GM20431 (cell line): ENCODE data around the gene AAMP.

Experiments used
- in situ Hi-C: fragments of 300-500 bp; cut with MseI, MboI; formaldehyde crosslinking; loops from one replicate; pipeline ENCODE4 v1.15.0; 2020; ENCODE audit warnings: low sequenced_read_pairs; ENCODE audit not compliant: unreplicated experiment

The AAMP gene

DNA sequence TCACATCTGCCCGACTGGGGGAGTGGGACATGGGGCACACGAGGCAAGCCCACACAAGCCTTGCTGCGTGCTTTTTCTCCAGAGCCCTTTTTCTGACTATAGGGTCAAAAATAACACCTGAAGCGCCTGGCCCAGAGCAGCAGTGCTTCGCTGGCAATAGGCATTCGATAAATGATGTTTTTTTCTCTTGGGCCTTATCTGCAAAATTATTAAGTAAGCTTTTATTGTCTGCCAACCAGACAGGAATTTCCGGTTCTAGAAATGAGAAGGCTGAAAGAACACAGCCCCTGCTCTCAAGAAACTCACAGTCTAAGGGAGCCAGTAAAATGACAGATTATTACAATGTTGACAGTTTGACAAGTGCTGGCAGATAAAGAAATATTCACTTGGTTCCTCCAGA is 25.1 kb upstream of the AAMP start:
- in situ Hi-C loops = loop anchor here (10.0 kb wide), 1 partner anchor 100 kb away; the partner anchor contains the start of gene CTDSP1

DNA sequence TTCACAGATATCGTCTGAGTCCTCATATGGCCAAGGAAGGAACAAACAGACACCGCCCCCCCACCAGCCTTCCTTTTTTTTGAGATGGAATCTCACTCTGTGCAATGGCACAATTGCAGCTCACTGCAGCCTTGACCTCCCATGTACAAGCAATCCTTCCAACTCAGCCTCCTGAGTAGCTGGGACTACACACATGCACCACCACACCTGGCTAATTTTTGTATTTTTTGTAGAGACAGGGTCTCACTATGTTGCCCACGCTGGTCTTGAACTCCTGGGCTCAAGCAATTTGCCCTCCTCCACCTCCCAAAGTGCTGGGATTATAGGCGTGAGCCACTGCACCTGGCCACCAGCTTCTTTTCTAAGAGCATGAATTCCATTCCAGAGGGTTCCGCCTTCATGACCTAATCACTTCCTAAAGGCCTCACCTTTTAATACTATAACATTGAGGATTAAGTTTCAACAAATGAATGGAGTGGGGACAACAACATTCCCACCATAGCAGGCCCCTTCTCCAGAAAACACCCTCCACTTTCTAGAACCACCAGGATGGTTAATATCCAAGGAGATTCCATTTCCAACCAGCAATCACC is 24.6 kb upstream of the AAMP start:
- in situ Hi-C loops = loop anchor here (10.0 kb wide), 1 partner anchor 100 kb away; the partner anchor contains the start of gene CTDSP1

DNA sequence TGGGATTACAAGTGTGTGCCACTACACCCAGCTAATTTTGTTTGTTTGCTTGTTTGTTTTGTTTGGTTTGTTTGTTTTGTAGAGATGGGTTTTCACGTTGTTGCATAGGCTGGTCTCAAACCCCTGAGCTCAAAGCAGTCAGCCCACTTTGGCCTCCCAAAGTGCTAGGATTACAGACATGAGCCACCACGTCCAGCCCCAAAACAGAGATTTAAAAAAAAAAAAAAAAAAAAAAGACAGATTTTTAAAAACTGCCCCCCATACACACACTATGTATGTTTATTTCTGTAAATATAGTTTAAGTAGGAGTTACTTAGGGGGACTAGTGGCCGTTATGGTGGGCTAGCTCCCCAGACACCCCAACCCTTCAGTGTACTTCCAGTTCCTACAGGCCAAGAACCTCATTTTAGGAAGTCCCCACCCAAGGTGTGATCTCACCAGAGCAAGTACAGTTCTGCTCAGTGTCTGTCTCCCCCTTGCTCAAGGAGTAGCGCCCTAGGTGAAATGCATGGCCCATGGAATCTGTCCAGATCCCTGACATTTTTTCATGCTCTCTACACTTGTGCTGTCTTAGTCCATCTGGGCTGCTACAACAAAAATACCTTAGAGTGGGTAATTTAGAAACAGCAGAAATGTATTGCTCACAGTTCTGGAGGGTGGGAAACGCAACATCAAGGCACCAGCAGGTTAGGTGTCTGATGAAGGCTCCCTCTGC is 23.9 kb upstream of the AAMP start:
- in situ Hi-C loops = loop anchor here (10.0 kb wide), 1 partner anchor 101 kb away; the partner anchor contains the start of gene CTDSP1

DNA sequence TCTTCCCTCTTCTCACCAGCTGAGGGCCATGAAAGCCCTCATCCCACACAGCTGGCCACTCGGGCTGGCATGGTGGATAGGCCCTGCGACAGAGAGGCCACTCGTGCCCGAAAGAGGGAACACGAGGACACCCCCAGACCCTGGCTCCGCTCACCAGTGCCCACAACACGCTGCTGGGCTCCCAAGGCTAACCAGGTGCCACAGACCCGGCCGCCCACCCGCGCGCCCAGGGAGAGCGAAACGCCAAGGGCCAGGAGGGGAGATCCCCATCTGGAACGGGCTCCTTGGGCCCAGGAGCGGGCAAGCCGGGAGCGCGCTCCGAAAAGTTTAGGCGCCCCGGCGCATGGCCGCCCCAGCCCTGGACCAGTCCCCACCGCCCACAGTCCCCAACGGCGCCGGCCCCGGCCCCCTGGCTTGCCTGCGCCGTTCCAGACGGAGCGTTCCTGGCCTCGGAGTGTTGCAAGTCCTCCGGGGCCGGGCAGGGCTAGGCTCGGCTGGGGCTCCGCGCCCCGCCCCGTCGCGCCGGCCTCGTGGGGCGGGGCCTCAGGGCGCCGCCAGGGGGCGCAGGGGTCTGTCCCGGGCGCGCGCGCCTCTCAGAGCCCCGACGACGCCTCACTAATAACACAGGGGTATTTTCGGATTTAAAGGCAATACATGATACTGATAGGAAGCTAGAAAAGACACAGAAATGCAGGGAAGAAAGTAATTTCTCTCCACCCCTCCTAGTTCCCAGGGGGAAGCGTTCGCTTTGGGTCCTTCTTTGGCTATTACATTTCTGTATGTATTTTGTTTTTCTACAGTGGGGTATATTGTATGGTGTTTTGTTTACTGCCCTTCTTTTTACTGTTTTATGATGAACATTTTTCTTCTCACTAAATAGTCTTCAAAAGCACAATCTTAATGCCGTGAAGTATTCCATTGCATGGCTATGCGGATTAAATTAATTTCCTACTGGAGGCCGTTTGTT is 22.4 kb upstream of the AAMP start, which contains the start of gene TMBIM1:
TSS of gene TMBIM1 (minus strand) at position 456 of the 967 bp plus-strand sequence. CDS start 10,362 bp downstream, outside the sequence.
- in situ Hi-C loops = loop anchor here (10.0 kb wide), 1 partner anchor 102 kb away; the partner anchor contains the start of gene CTDSP1

DNA sequence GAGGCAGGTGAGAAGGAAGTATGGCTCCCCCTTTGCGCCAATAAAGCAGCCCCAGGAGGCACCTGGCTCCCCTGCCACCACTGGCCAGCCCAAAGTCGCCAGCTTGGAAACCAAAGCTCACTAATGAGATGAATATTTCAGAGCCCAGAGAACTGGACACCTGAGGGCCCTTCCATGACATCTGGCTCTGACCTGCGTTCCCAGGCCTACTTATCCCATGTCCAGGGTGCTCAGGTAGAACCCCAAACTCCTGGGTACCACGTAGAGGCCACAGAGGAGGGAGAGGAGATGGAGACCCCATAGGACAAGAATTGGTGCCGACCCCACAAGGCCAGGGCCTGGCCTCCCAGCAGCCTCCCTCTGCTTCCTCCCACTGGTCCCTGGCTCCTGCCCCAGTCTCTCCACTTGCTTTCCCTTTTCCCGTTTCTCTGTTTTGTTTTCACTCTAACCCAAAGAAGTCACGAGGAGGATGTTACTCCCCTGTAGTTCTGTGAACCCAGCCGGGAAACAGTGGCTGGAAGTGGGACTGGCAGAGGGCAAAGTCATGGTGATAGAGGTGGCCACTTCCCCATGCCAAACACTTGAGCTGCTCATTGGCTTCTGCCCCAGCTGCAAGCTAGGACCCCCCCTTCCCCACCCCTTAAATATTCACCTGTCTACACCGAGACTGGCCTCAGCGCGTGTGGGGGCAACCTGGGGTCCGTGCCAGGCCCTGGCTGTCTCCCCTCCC is 21.5 kb upstream of the AAMP start:
- in situ Hi-C loops = loop anchor here (10.0 kb wide), 1 partner anchor 103 kb away; the partner anchor contains the start of gene CTDSP1

DNA sequence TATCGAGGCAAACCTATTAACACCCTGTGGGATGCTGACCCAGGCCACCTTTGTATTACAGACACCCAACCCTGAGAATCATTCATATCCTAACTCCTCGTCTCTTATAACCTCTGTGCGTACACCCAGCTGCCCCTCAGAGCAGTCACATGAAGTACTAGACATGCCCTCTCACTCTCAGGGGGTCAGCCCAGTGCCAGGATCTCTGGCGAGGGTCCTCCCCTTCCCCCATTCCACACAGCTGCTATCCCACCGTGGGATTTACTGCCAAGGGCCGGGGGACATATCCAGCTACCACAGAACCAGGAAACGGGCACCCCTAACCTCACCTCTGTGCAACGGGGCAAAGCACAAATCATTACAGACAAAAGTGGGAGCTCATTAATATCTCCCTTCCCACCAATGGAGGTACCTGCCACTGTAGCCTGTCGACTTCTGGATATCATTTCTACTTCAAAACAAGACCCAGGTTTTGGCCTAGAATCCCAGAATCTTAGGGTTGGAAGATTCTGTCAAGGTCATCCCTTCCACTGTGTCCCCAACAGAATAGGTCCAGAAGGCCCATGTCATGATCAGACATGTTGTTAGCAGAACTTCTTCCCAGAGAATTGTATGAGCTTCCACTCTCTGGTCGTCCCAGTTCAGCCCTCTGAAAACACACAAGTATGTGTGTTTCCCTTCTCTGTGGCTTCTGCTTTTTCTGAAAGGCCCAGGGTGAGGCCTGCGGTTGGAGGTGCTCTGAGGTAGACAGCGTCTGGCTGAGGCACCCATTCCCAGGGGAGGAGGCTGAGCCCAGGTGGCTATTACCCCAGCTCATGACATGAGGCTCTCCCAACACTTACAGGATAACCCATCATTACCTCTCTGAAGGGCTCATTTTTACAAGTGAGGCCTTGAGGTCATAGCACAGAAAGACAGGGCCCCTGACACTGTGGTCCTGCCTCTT is 20.7 kb upstream of the AAMP start:
- in situ Hi-C loops = loop anchor here (10.0 kb wide), 1 partner anchor 104 kb away; the partner anchor contains the start of gene CTDSP1

DNA sequence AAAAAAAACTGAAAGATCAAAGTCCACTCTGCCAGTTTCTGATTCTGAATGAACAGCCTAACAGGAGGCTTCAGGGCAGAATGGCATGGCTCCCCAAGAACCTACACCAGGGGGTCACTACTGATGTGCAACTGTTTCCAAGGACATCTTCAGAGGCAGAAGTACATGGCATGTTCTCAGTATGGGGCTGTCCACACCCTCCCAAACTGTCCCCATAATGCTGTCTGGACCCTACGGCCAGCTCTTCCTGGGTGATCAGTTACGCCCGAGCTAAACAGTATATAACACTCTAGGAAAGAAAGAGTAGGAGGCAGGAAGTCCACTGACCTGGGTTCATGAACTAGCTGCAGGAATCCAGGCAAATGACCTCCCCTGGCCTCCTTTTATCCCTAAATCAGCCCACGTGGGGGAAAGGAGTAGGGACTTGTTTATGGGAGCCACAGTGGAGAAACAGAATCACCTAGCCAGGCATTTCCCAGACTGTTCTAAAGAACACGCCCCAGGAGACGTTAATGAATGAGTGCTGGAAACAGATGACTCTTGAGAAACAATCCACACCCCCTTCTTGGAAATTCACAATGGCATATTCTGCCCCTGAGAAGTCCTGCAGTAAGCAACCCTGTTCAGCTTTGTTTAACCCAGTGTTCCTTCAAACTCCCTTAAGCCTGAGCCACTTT is 19.8 kb upstream of the AAMP start:
- in situ Hi-C loops = loop anchor here (10.0 kb wide), 1 partner anchor 105 kb away; the partner anchor contains the start of gene CTDSP1

DNA sequence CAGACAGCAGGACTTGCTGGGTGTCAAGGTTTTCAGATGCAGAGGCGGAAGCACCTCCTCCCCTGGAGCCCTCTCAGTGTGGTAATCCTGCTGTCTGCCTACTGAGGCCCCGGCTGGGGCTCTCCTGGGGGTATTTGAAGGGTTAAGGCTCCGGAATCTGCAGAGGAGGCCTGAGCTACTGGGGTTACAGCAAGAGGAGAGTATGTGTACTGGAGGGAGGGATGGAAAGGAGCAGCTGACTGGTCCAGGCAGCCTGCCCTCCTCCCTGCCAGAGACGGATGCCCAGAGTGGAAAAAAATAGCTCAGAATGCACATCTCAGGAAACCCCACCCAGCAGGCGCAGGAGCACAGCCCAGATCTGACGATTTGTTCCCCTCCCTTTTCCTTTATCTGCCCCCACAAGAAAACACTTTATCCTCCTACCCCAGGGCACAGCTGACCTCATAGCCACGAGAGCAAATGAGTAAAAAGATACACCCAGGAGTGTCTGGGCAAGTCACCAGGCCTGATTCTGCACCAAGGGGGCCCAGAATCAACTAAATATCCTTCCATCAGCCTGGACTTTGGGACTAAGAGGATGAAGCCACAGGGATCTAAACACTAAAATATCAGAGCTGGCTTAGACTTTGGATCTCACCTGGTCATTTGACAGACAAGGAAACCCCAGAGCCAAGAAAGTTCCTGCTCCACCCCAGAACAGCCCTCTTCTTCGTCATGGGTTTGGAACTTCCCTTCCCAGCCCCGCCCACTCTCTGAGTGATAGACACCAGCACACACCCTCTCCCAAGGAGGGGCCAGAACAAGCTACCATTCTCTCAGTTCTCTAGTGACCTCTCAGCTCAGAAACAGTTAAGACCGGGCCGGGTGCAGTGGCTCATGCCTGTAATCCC is 16.9 kb upstream of the AAMP start:
- in situ Hi-C loops = no loop called here

DNA sequence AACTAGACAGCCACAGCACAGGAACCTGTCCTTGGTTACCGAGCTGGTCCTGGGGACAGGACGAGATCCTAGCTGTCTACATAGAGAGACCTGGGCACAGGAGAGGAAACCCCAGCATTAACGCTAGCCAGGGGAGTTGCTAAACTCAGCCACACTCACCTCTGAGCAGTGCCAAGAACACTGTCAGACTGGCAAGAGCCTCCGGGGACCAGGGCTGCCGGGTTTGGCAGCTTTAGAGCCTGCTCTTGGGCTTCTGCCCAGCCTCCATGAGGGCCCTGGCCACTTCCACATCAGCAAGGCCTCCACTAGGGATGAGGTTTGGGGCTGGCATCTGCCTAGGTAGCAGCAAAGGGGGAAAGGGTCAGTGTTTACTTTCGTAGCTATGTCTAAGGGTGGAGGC is 15.7 kb upstream of the AAMP start:
- in situ Hi-C loops = no loop called here

DNA sequence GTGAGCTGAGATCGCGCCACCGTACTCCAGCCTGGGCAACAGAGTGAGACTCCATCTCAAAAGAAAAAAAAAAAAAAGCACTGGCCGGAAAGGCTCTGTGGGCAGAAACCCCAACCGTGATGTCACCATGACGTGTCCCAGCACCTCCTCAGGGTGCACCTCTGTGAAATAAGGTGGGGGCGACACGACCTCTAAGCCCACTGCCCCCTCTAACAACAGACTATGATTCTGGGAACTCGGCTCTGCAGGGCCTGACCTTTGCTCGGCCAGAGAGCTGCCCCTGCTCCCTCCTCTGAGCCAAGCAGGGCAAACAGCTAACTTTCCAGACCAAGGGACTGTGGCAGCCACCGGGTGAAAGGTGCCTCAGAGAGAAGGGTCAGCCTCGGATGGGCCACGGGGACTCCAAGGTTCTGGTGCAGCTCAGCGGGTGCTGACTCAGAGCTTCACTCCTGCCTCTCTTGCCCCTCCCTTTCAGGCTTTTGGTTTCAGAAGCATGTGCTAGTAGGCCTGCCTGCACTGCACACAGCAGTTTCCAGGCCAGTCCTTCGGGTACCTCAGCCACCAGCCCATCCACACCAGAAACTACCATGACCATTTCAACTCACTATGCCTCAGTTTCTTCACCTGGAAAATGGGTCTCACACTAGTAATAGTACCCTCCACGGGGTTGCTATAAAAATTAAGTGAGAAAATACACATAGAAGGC is 14.3 kb upstream of the AAMP start:
- in situ Hi-C loops = no loop called here

DNA sequence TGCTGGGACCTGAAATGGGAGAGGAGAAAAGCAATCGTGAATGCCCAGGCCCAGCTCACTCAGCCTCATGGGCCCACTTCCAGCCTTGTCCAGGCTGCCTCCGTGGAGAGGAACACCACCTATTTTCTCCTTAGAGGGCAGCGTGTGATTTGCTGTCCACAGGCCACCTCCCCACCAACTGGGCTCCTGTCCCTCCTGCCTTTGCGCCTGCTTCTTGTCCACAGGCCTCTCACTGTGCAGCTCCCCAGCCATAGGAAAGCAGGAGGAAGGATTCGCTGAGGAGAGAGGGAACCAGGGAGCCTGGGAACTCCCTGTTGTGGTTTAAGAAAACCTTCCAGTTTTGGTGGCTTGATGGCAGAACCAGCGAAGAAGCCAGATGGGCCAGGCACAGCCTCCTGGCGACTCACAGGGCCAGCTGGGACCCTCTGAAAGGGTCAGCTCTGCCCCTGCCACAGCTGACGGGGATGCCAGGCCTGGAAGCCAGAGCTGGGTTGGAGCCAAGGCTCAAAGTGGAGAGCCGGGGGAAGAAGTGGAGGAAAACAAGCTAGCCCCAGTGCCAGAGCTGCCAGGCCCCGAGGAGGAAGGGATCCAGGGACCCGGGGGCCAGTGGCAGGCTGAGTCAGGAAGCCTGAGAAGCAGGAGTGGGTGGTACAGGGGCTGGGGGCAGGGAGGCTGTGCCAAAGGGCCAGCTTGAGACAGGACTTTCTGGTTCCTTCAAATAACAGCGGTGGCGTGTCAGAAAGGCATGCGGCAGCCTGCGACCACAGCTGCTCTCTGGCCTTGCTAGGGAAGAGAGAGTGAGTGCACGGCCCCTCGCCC is 12.4 kb upstream of the AAMP start:
- in situ Hi-C loops = no loop called here

DNA sequence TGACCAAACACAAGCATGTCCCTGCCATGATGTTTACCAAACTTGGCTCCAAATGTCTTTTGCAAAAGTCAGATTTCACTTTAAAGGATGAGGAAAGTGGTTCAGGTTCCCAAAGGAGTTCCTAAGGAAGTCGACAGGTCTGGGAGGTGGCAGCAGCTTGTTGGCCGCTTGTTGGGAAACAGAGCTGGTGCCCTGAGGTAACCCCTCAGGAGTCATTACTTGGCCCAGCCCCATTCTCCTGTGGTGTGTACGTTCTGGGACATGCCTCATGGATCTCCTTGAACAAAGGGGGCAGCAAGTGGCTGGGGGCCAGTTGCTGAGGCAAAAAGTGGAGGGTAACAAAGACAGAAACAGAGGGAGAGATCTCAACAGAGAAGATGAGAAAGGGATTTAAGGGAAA is 11.5 kb upstream of the AAMP start:
- in situ Hi-C loops = no loop called here

DNA sequence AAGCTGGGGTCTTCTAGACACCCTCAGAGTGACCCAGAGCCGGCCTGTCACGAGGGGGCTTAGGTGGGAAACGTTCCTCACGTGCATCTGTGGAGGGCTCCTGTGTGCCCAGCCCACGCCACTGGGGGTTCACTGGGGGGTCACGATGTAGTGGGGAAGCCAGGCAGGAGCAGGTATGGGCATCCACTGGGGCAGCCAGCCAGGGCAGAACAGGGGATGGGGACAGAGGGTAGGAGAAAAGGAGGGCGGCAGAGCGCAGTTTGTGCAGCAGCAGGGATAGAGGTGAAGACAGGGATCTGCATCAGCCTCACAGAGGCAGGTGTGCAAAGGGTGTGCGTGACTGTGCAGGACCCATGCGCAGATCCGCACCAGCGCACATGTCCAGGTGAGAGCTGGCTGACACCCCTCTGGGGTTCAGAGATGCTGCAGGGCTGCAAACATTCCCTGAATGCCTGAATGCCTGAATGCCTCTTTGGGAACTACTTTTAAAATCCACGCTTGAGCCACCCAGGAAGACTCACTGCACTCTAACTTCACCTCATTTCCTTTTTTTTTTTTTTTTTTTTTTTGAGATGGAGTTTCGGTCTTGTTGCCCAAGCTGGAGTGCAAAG is 10.4 kb upstream of the AAMP start:
- in situ Hi-C loops = no loop called here

DNA sequence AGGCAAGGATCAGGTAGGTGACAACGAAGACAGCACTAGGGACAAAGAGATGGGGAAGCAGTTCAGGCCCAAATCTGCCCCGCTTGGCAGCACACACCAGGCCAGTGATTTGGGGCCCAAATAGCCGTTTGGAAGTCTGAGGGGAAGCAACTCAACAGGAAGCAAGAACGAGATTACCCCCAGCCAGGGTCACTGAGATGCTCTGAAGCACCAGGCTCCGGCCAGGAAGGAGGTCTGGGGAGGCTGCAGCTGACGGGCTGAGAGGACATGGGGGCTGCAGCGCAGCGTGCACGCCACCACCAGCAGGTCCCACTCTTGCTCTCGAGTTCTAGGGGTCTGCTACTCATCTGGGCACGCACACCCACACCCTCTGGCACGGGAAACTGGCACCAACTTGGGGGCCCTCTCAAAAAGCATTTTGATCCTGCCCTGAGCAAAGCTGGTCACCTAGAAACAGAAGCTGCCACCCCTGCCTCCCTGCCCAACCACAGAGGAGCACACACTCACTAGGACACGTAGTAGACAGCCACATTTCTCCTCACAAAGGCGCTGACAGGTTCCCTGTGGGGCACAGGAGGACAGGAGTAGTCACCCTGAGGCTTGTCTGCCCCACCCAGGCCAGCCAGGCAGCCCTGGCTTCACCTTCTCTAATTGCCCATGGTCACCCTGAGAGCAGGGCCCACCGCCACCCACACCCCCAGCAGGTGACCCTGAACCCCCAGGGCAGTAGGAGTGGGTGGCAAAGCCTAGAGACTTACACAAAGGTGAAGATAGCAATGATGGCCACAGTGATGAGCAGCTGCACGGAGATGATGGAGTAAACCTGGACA is 8.8 kb upstream of the AAMP start:
- in situ Hi-C loops = no loop called here
